IMR-90 (cell line): ENCODE results near the gene ADARB2. TPM values are rescaled to one million over a fixed set of nuclear protein-coding genes. Genes with fewer than 3 reads are reported as not detected.

Experiments used
- ATAC-seq: fragments of 200-7000 bp; cut with Tn5 transposase; 2 replicates; pipeline ENCODE4 v1.9.1; 2020; ENCODE audit warnings: low read depth, mild to moderate bottlenecking, moderate library complexity
- BruUV-seq: library from RNA; stranded (reverse); fragments of 400-500 nt; replicated peaks from 2 replicates; lab custom pipeline; 2021; lab: Mats Ljungman, UMichigan
- CTCF ChIA-PET: fragments of 300-600 bp; formaldehyde crosslinking; extraction: SDS; loops from one replicate; lab custom pipeline; 2021; ENCODE audit warnings: antibody characterized with exemption; lab: Yijun Ruan, JAX
- POLR2A ChIA-PET: fragments of 300-600 bp; sonication (Branson Sonifier 250); formaldehyde crosslinking; loops from one replicate; lab custom pipeline; 2022; ENCODE audit warnings: antibody characterized with exemption; ENCODE audit not compliant: unreplicated experiment; lab: Charles Lee
- DNase-seq: peaks from one replicate; pipeline ENCODE4 v3.0.0; 2013
- H2AFZ ChIP-seq: replicated peaks from 2 replicates; pipeline ENCODE3; 2013; ENCODE audit warnings: low read length, mild to moderate bottlenecking; ENCODE audit not compliant: poor library complexity
- H2AK5ac ChIP-seq: 2 replicates; pipeline ENCODE4 v1.6.1; 2013; ENCODE audit warnings: low read depth, low read length, inconsistent platforms
- H2AK9ac ChIP-seq: replicated peaks from 2 replicates; pipeline ENCODE3; 2013; ENCODE audit warnings: mild to moderate bottlenecking, low read depth, low read length, moderate library complexity; ENCODE audit not compliant: poor library complexity
- H2BK120ac ChIP-seq: 2 replicates; pipeline ENCODE4 v1.6.1; 2013; ENCODE audit warnings: low read depth, low read length, inconsistent platforms
- H2BK15ac ChIP-seq: 3 replicates; pipeline ENCODE4 v1.6.1; 2013; ENCODE audit warnings: low read depth, low read length, inconsistent platforms
- H2BK20ac ChIP-seq: 2 replicates; pipeline ENCODE4 v1.6.1; 2013; ENCODE audit warnings: low read depth, mild to moderate bottlenecking, inconsistent platforms, low read length, moderate library complexity
- H2BK5ac ChIP-seq: 2 replicates; pipeline ENCODE4 v1.6.1; 2013; ENCODE audit warnings: mild to moderate bottlenecking, low read depth, low read length, inconsistent platforms; ENCODE audit not compliant: poor library complexity, severe bottlenecking
- H3K14ac ChIP-seq: replicated peaks from 2 replicates; pipeline ENCODE4 v1.6.1; 2013; ENCODE audit warnings: low read depth, low read length, inconsistent platforms
- H3K18ac ChIP-seq: 2 replicates; pipeline ENCODE4 v1.6.1; 2013; ENCODE audit warnings: low read depth, low read length, control low read depth
- H3K23ac ChIP-seq: 2 replicates; pipeline ENCODE4 v1.6.1; 2013; ENCODE audit warnings: low read depth, low read length, inconsistent platforms
- H3K27ac ChIP-seq: 2 replicates; pipeline ENCODE4 v1.5.1; 2013; ENCODE audit warnings: mild to moderate bottlenecking, control low read depth, low read length; ENCODE audit not compliant: insufficient read depth
- H3K27me3 ChIP-seq: 2 replicates; pipeline ENCODE4 v1.6.1; 2013; ENCODE audit warnings: low read length; ENCODE audit not compliant: control insufficient read depth, insufficient read depth
- H3K36me3 ChIP-seq: 2 replicates; pipeline ENCODE4 v1.6.1; 2013; ENCODE audit warnings: low read length, mixed read lengths; ENCODE audit not compliant: control insufficient read depth, insufficient read depth
- H3K4ac ChIP-seq: 2 replicates; pipeline ENCODE4 v1.6.1; 2013; ENCODE audit warnings: low read depth, low read length, inconsistent platforms
- H3K4me1 ChIP-seq: 2 replicates; pipeline ENCODE4 v1.6.1; 2013; ENCODE audit warnings: low read length, mixed read lengths; ENCODE audit not compliant: control insufficient read depth, insufficient read depth
- H3K4me2 ChIP-seq: 2 replicates; pipeline ENCODE4 v1.6.1; 2013; ENCODE audit warnings: low read depth, mild to moderate bottlenecking, control low read depth, low read length, moderate library complexity
- H3K4me3 ChIP-seq: 2 replicates; pipeline ENCODE4 v1.5.1; 2013; ENCODE audit warnings: low read depth, mild to moderate bottlenecking, control low read depth, low read length, moderate library complexity; ENCODE audit not compliant: insufficient read depth
- H3K56ac ChIP-seq: 2 replicates; pipeline ENCODE4 v1.6.1; 2013; ENCODE audit warnings: low read length, inconsistent platforms; ENCODE audit not compliant: insufficient read depth; ENCODE audit errors: extremely low read depth
- H3K79me1 ChIP-seq, 2 experiments: 2 replicates each; pipeline ENCODE4 v1.6.1; 2013; ENCODE audit warnings: low read length in 2 of 2, inconsistent platforms in 1 of 2, low read depth in 1 of 2
- H3K9ac ChIP-seq: 2 replicates; pipeline ENCODE4 v1.6.1; 2013; ENCODE audit warnings: low read depth, low read length, control low read depth
- H3K9me1 ChIP-seq: 2 replicates; pipeline ENCODE4 v1.6.1; 2013; ENCODE audit warnings: low read length, inconsistent platforms; ENCODE audit not compliant: insufficient read depth
- H3K9me3 ChIP-seq: 2 replicates; pipeline ENCODE4 v1.6.1; 2013; ENCODE audit warnings: low read length; ENCODE audit not compliant: control insufficient read depth, insufficient read depth
- H4K20me1 ChIP-seq: 2 replicates; pipeline ENCODE4 v1.6.1; 2013; ENCODE audit warnings: low read length, inconsistent platforms; ENCODE audit not compliant: insufficient read depth
- H4K5ac ChIP-seq: 2 replicates; pipeline ENCODE4 v1.6.1; 2013; ENCODE audit warnings: mild to moderate bottlenecking, low read depth, low read length, control low read depth
- H4K8ac ChIP-seq, 2 experiments: 2 replicates each; pipeline ENCODE4 v1.6.1; 2013; ENCODE audit warnings: low read depth in 2 of 2, low read length in 2 of 2, control low read depth in 1 of 2, inconsistent platforms in 1 of 2
- H4K91ac ChIP-seq: 2 replicates; pipeline ENCODE4 v1.6.1; 2013; ENCODE audit warnings: low read depth, low read length, inconsistent platforms; ENCODE audit not compliant: insufficient read depth
- BHLHE40 ChIP-seq: fragments of 150-350 bp; IDR thresholded peaks from 2 replicates; pipeline ENCODE4 v1.6.1; 2016; ENCODE audit warnings: mild to moderate bottlenecking, low read depth, low read length
- CEBPB ChIP-seq: IDR thresholded peaks from 2 replicates; pipeline ENCODE4 v1.6.1; 2012; ENCODE audit warnings: low read depth, low read length, improper control_type of control experiment
- CHD1 ChIP-seq: IDR thresholded peaks from 2 replicates; pipeline ENCODE4 v1.6.1; 2012; ENCODE audit warnings: low read depth, low read length, improper control_type of control experiment
- CTCF ChIP-seq: conservative IDR thresholded peaks from 2 replicates; pipeline ENCODE4 v1.5.1; 2012; ENCODE audit warnings: mild to moderate bottlenecking, low read depth, low read length, improper control_type of control experiment
- ELK1 ChIP-seq: fragments of 150-350 bp; IDR thresholded peaks from 2 replicates; pipeline ENCODE4 v1.6.1; 2016; ENCODE audit warnings: low read depth, mild to moderate bottlenecking, low read length, moderate library complexity, borderline replicate concordance
- MAFK ChIP-seq: IDR thresholded peaks from 2 replicates; pipeline ENCODE4 v1.6.1; 2012; ENCODE audit warnings: low read depth, low read length, improper control_type of control experiment
- MAZ ChIP-seq: IDR thresholded peaks from 2 replicates; pipeline ENCODE4 v1.6.1; 2012; ENCODE audit warnings: low read depth, mild to moderate bottlenecking, low read length, improper control_type of control experiment, moderate library complexity, borderline replicate concordance
- MXI1 ChIP-seq: IDR thresholded peaks from 2 replicates; pipeline ENCODE4 v1.6.1; 2012; ENCODE audit warnings: low read depth, mild to moderate bottlenecking, low read length, moderate library complexity, borderline replicate concordance
- NFE2L2 ChIP-seq: fragments of 150-350 bp; IDR thresholded peaks from 2 replicates; pipeline ENCODE4 v1.6.1; 2016; ENCODE audit warnings: low read depth, mild to moderate bottlenecking, low read length
- POLR2A ChIP-seq: IDR thresholded peaks from 2 replicates; pipeline ENCODE4 v1.6.1; 2012; ENCODE audit warnings: mild to moderate bottlenecking, low read depth, low read length
- RAD21 ChIP-seq: IDR thresholded peaks from 2 replicates; pipeline ENCODE4 v1.6.1; 2012; ENCODE audit warnings: low read length, improper control_type of control experiment
- RFX5 ChIP-seq: IDR thresholded peaks from 2 replicates; pipeline ENCODE4 v1.8.0; 2012; ENCODE audit warnings: low read depth, mild to moderate bottlenecking, low read length, moderate library complexity
- SMC3 ChIP-seq: fragments of 150-350 bp; IDR thresholded peaks from 2 replicates; pipeline ENCODE4 v1.6.1; 2016; ENCODE audit warnings: low read depth, mild to moderate bottlenecking, antibody characterized with exemption, low read length, moderate library complexity
- USF2 ChIP-seq: fragments of 150-350 bp; IDR thresholded peaks from 2 replicates; pipeline ENCODE4 v1.6.1; 2017; ENCODE audit warnings: mild to moderate bottlenecking, antibody characterized with exemption, low read length, low read depth
- WGBS, 2 experiments: methylation state at CpG; one replicate each; pipeline versions ENCODE4 v1.1.5 to v1.1.7; 2013; ENCODE audit warnings: missing lambda C conversion rate in 2 of 2; ENCODE audit not compliant: insufficient read length in 1 of 2; ENCODE audit errors: extremely low coverage in 2 of 2; 5-methylcytosine and 5-hydroxymethylcytosine counted together
- dilution Hi-C: fragments of 300-500 bp; cut with HindIII; formaldehyde crosslinking; loops from one replicate; pipeline ENCODE4 v1.14.3; 2018; ENCODE audit warnings: low sequenced_read_pairs; ENCODE audit not compliant: unreplicated experiment
- in situ Hi-C: fragments of 300-500 bp; cut with MboI; formaldehyde crosslinking; loops from 3 replicates; pipeline ENCODE4 v1.14.3; 2019; ENCODE audit warnings: low sequenced_read_pairs, inconsistent platforms, mixed read lengths
- intact Hi-C: fragments of 100-400 bp; cut with micrococcal nuclease; formaldehyde crosslinking; loops from 2 replicates; pipeline ENCODE4 v1.10.0; 2022
- polyA plus RNA-seq, 3 experiments: library from polyadenylated mRNA; depleted of rRNA; stranded (reverse); fragments of >200 nt; gene quantifications; 2 replicates each; pipeline ENCODE4 v1.2.3, GENCODE V29; 2012; ENCODE audit warnings: low replicate concordance in 1 of 3
- total RNA-seq: library from RNA; depleted of rRNA; stranded (reverse); fragments of >200 nt; gene quantifications from 2 replicates; pipeline ENCODE4 v1.2.3, GENCODE V29; 2012

ADARB2 gene
- total and polyA plus RNA-seq, 2 of the 4 experiments (the other 2 are of a cell fraction): not detected

GRCh38 chr10:1532636-1533035 lies 204.7 kb downstream of the ADARB2 start:
- no peaks in the 10 kb centered on the region for H3K27me3 ChIP-seq
- H3K4me3 ChIP-seq: no peak overlapping the region
- no peaks in the 10 kb centered on the region for H3K9me1 ChIP-seq
- TF ChIP-seq USF2 (no peak), ELK1 (no peak), CTCF (no peak), BHLHE40 (no peak), CEBPB (no peak), NFE2L2 (no peak), RFX5 (no peak), MAFK (no peak), POLR2A (no peak), MAZ (no peak), SMC3 (no peak), CHD1 (no peak), MXI1 (no peak), RAD21 (no peak)
- H4K20me1 ChIP-seq: no peaks in the 10 kb centered on the region
- H3K36me3 ChIP-seq: no peaks in the 10 kb centered on the region
- H3K79me1 ChIP-seq: no peaks in the 10 kb centered on the region
- H2BK120ac ChIP-seq: no peak overlapping the region
- H2AFZ ChIP-seq: no peak overlapping the region
- H3K14ac ChIP-seq: no peak overlapping the region
- no peak for DNase-seq
- H2AK5ac ChIP-seq: no peak overlapping the region
- H3K9ac ChIP-seq: no peak overlapping the region
- no peak overlapping the region for H2BK15ac ChIP-seq
- H2AK9ac ChIP-seq: no peak overlapping the region
- dilution Hi-C loops: no loop called here
- H3K4me2 ChIP-seq: no peak overlapping the region
- H3K56ac ChIP-seq: no peak overlapping the region
- WGBS, 2 experiments: 60% methylated on average over 1 of the region's 14 CpGs; no CpG with 5 or more reads in 1 of the 2 experiments
- BruUV-seq: no TSS peak
- H3K9me3 ChIP-seq: peaks cover 53% of the 10 kb centered on the region
- no peak overlapping the region for H3K27ac ChIP-seq
- intact Hi-C loops: no loop called here
- H2BK20ac ChIP-seq: no peak overlapping the region
- POLR2A ChIA-PET: no interaction called here
- H4K5ac ChIP-seq: no peak overlapping the region
- ATAC-seq: no peak
- H4K8ac ChIP-seq: no peak overlapping the region
- H4K91ac ChIP-seq: no peak overlapping the region
- H3K18ac ChIP-seq: no peak overlapping the region
- no peak overlapping the region for H3K23ac ChIP-seq
- CTCF ChIA-PET: no interaction called here
- no peak overlapping the region for H3K4ac ChIP-seq
- no peak overlapping the region for H2BK5ac ChIP-seq
- in situ Hi-C loops: no loop called here
- no peaks in the 10 kb centered on the region for H3K4me1 ChIP-seq
